HG02763 (cell line): ENCODE measurements around the gene ABCA5.
"Not testable (repeated sequence)": the region's sequence is repeated elsewhere in the genome, so short reads cannot be mapped to it uniquely, and the experiment has no call there.

Experiments used
- ATAC-seq: cut with Tn5 transposase; IDR thresholded peaks from one replicate; pipeline ENCODE4 v1.9.1; 2021; ENCODE audit warnings: mild to moderate bottlenecking, moderate library complexity; ENCODE audit not compliant: unreplicated experiment

The ABCA5 gene

DNA sequence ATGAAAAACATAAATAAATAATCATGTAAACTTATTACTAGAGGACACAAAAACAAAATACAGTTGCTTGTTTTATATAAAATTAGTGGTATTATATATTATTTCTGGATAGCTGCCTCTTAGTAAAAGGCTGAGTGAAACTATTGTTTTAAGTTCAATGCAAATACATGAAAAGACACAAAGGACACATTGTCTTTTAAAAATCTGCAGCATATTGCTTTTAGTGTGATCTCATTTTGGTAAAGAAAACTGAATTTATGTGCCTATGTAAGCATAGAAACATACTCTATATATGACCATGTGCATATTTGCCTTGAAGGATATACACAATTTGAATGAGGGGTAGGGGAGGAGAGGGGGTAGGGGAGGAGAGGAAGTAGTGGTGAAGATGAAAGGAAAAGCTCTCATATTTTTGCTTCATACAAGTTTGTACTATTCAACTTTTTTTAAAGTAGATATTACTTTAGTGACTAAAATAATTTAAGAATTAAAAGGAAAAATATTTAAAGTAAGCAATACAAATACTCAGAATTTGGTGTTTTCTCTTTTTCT, 104.2 kb downstream of the ABCA5 start:
- ATAC-seq, result no peak

- ATAC-seq, result no peak
Observed at GRCh38 chr17:69220098-69220497, 106.8 kb downstream of the ABCA5 start.

DNA sequence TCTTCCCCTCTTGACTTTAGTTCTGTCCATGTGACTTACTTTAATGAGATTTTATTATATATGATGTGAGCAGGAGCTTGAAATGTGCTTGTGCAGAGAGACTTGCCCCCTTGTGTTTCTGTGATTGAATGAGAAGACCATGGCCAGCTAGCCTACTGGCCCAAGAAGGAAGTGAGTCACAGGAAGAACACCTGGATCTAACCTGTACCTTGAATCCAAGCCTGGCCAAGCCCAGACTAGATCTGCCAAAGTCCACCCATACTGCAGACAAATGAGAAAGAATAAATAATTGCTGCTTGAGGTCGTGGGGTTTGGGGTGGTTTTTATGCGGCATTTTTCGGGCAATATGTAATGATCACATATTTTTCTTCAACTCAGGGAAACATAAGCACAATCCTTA, 107.9 kb downstream of the ABCA5 start:
- ATAC-seq, result no peak

GRCh38 chr17:69213059-69213813, 113.7 kb downstream of the ABCA5 start:
- no peak for ATAC-seq

GRCh38 chr17:69208640-69209039, 118.3 kb downstream of the ABCA5 start:
- ATAC-seq, result no peak

DNA sequence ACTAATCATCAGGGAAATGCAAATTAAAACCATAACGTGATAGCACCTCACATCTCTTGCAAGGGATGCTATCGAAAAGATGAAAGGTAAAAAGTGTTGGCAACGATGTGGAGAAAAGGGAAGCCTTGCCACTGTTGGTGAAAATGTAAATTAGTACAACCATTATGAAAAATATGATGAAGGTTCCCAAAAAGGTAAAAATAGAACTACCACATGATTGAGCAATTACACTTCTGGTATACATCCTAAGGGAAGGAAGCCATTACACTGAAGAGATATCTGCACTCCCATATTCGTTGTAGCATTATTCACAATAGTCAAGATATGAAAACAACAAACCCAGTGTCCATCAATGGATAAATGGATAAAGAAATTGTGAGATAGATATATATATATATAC, 119.8 kb downstream of the ABCA5 start:
- no peak for ATAC-seq

GRCh38 chr17:69198238-69198637, 128.7 kb downstream of the ABCA5 start:
- no peak for ATAC-seq

DNA sequence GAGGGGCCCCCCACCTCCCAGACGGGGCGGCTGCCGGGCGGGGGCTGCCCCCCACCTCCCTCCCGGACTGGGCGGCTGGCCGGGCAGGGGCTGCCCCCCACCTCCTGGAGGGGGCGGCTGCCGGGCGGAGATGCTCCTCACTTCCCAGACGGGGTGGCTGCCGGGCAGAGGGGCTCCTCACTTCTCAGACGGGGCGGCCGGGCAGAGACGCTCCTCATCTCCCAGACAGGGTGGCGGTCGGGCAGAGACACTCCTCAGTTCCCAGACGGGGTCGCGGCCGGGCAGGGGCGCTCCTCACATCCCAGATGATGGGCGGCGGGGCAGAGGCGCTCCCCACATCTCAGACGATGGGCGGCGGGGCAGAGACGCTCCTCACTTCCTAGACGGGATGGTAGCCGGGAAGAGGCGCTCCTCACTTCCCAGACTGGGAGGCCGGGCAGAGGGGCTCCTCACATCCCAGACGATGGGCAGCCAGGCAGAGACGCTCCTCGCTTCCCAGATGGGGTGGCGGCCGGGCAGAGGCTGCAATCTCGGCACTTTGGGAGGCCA, 130.8 kb downstream of the ABCA5 start:
- ATAC-seq, result not testable (repeated sequence)
